ENCODE measurements around the gene PPP1R12C.
"Not testable (repeated sequence)": the region's sequence is repeated elsewhere in the genome, so short reads cannot be mapped to it uniquely, and the experiment has no call there.

Gene PPP1R12C

GRCh38 chr19:55109527-55110291, 7.7 kb downstream of the PPP1R12C start:
- no peak for DNase-seq

- DNase-seq = not testable (repeated sequence)
Observed at GRCh38 chr19:55107252-55107651, 10.2 kb downstream of the PPP1R12C start.

DNA sequence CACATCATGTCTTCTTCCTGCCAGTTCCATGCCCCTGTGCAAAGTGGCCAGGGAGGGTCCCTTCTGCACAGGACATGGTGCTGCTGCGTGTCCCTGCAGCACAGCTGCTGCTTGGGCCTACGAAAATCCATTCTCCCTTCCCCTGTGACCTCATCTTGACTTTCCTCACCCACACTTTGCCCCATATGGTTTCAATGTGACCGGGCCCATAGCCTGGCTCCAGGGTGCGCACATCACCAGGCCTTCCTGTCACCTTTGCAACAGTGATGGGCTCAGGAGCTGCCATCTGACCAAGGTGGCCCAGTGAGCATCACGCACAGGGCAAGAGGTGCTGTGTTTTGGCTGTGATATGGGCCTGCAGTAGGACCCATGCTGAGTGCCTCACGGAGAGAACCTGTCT, 10.8 kb downstream of the PPP1R12C start:
- no peak for DNase-seq

GRCh38 chr19:55105237-55105636, 12.2 kb downstream of the PPP1R12C start:
- DNase-seq = no peak

DNA sequence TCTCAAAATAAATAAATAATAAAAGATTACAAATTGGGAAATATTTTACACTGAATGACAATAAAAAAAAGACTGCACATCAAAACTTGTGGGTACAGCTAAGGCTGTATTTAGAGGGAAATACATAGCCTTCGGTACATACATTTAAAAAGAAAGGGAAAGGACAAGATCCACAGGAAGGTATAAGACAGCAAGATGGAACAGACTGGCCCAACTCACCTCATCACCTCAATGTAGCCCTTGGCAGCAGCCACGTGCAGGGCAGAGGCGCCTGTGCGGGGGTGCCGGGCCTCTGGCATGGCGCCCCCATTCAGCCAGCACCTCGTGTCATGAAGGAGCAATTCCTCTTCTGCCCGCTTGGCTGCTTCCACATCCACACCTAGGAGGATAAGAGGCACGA, 14.2 kb downstream of the PPP1R12C start:
- no peak for DNase-seq

DNA sequence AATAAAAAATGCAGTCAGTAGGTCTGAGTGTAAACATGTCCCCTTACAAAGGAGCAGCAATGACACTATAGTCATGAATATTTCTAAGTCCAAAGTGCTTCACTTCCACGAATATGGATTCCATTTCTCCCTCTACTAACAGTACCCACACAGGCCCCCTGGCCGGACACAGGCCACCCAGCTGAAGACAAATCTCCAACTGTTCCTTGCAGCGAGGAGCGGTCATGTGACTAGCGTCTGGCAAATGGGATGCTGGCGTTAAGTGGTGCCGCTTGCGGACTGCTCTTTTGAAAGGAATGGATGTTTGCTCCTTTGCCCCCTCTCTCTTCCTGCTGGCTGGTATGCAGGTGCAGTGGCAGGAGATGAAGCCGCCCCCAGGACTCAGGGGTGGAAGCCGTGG, 16.2 kb downstream of the PPP1R12C start:
- no peak for DNase-seq

- no peak for DNase-seq
Observed at GRCh38 chr19:55099557-55100506, 17.6 kb downstream of the PPP1R12C start.

DNA sequence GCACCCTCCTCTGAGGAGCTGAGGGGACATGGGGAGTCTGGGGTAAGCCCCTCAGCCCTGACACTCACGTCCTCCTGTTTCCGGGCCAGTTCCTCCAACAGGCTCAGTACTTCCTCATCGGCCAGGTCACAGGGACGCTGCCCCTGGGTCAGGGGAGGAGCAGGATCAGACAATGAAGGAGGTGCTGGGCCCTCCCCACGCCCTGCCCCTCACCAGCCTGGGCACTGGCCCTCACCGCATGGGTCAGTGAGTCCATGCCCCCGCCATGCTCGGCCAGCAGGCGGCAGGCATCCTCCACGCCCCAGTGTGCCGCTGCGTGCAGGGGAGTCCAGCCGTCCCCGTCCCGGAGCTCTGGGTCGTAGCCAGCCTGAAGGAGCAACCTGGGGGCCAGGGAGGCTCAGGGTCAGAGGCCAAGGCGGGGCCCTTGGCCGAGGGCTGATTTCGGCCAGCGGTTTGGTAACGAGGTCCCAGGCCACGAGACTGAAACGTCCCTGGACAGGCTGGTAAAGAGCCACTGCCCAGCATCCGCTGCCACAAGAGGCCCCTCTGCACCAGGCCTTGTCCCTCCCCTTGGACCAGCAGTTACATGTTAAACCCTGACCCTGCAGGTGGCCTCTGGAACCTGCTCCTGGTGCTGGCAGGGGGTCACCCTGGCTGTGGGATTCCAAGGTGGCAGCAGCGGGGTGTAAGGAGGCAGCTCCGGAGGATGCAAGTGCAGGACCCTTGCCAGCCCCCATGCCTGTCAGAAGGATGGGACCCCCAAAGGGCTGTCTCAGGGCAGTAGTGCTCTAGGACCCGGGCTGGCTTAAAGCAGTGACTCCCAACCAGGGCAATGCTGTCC, 18.5 kb downstream of the PPP1R12C start:
- DNase-seq = no peak

DNA sequence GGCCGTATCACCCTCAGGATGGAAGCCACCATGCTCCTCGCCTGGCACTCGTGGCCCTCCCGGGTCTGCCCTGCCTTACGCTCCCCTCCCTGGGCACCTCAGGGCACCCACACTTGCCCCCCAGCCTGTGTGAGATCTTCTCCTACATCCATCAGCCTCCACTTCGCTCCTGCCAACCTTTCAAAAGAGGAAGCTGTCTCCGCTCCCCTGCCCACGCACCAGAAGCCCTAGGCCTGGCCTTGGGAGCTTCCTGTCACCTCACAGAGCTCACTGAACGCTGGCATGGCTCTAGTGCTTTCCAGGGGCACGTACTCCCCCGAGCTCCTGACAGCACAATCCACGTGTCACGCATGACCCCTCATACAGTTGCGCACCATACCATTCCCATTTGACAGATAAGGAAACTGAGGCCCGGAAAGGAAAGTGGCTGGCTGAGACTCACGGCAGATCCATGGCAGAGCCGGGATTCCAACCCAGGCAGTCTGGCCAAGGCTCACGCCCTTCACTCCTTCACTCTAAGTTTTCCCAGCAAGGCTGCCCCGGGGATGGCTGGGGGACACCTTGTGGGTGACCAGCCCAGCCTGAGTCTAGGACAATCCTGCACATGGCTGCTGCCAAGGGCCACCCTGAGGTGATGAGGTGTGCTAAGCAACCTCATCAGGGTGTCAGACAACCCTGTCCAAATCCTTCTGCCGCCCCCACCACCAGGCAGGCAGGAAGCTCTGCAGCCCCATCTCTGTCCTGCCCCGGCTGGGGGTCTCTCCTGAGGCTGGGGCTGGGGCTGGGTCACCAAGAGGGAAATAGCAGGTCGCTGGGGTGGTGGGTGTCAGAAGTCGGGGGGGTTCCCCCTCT, 19.3 kb downstream of the PPP1R12C start:
- no peak for DNase-seq

GRCh38 chr19:55096061-55096701, 21.3 kb downstream of the PPP1R12C start:
- no peak for DNase-seq

DNA sequence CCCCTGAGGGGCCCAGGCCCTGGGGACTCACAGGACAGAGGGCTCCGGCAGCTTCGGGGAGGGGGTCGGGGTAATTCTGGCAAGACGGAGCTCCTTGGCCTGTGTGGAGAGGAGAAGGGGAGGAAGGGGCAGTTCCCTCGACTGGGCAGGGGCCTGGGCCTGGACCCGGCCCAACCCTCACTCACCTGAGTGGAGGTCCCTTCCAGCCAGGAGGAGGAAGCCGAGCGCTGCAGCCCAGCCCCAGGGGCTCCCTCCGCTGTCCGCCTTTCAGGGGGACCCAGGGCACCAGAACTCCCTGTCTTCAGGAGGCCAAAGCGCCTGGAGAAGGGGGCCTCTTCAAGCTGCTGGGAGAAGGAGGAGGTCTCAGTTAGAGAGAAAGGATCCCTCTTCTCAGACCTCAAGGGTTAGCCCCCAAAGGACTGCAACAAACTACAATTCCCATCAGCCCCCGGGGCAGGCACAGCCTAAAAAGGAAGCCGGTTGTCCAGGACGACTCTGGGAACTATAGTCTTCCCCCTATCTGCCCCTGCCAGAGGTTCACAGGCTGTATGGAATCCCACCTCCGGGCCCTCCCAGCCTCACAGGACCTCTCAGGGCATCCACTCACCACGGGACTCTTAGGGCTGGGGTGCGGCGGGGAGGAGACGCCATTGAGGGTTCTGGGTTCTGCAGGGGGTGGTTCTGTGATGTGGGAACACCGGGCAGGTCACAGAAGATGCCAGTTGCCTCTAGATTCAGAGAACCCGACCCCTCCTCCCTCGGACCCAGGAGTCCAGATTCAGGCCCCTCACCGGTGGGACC, 22.0 kb downstream of the PPP1R12C start:
- DNase-seq = no peak

DNA sequence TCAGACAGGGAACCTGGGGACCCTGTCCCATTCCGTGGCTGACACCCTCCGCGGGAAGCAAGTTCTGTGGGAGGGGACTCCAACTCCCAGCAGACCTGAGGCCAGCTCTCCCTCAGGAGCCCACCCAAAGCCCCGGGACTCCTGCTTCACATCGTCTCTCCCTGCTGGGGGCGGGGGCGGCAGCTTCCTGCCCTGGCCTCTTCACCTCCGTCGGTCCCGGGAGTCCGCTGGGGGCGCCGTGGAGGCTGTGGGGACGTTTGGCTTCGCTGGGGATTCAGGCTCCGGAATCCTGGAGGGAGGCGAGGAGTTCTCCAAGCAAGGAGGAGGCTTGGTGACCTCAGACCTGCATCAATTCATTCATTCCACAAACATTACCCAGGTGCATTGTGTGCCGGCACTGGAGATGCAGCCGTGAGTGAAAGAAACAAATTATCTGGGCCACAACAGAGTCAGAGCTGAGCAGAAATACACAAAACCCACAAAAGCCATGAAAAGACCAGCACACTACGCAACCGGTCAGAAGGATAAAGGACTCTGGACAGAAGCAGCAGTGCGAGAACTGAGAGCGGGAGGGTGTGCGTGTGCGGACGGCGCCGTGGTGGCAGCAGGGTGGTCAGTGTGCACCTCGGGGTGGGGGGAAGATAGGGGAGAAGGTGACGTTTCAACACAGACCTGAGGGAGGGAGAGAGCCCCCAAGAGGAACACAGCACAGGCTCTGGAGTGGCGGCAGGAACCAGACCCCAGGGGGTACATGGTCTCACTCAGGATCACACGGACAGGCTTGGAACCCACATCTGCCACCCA, 22.8 kb downstream of the PPP1R12C start:
- no peak for DNase-seq

- no peak for DNase-seq
Observed at GRCh38 chr19:55092423-55093318, 24.8 kb downstream of the PPP1R12C start.

DNA sequence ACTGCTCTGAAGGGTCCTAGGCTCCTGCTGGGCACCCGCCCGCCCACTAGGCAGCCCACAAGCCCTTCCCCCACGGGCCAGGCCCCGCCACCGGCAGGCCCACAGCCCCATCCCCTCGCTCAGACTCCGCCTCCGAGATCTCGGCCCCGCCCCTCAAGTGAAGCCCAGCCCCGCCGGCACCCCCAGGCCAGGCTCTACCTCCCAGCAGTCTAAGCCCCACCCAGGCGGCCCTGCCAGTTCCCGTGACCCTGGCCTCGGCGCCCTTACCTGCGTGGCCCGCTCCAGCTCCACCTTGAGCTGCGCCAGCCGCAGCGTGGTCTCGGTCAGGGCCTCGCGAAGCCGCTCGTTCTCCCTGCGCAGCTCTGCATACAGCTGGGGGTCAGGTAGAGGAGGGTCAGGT, 25.5 kb downstream of the PPP1R12C start:
- no peak for DNase-seq

- DNase-seq = no peak
Observed at GRCh38 chr19:55091126-55091910, 26.1 kb downstream of the PPP1R12C start.

DNA sequence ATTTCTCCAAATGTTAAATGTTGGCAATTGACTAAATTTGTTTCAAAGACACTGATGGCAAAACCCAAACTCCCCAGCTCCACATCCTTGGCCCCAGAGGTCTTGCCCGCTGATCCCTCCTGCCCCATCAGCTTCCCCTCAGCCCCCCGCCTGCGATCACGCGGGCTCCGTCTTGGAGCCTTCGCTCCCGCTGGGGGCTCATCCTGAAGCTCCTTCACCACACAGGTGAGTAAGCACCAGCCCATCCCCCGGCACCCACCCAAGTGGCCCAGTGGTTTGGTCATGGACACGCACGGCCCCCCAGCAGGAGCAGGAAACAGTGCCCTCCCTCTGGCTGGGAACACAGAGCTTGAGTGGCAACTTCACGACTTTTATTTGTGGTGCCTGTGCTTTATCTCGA, 26.9 kb downstream of the PPP1R12C start:
- DNase-seq = no peak

DNA sequence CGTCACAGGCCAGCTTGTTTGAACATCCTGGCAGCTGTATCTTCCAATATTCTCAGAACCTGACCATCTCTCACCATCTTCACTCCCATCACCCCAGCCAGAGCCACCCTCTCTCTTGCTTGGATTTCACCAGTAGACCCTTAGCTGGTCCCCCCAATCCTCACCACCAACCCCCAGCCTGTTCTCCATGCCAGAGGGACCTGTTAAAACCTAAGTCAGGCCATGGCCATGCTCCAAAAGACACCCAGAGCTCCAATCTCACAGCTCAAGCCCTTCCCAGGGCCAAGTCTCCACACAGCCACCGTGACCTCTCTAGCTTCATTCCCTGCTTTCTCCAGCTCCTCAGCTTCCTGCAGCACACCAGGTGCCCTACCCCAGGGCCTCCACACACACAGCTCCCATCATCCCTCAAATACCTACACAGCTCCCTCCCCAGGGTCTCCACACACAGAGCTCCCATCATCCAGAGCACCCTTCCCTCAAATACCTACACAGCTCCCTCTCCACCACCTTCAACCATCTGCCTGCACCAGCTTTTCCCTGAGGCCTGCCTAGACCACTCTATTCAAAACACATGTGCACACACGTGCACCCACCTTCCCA, 28.0 kb downstream of the PPP1R12C start:
- no peak for DNase-seq
